Activated CD8-positive, alpha-beta memory T cell treated with anti-CD3 and anti-CD28 coated beads, Interleukin-2, amount 10 ng/mL, durations not matched to agents 7 days and 5 days (primary cell): ENCODE data around the gene CFHR2. TPM values are rescaled to one million over a fixed set of nuclear protein-coding genes. Genes with fewer than 3 reads are reported as not detected.
"Not testable (repeated sequence)": the region's sequence is repeated elsewhere in the genome, so short reads cannot be mapped to it uniquely, and the experiment has no call there.

Experiments
- ATAC-seq: fragments of 150-1000 bp; cut with Tn5 transposase; one replicate; pipeline ENCODE4 v1.10.0; 2021; ENCODE audit warnings: moderate library complexity
- CTCF ChIA-PET: fragments of 350-600 bp; sonication (Branson Sonifier 250); formaldehyde crosslinking; loops from one replicate; lab custom pipeline; 2021; ENCODE audit warnings: antibody characterized with exemption; lab: Charles Lee
- DNase-seq: peaks from one replicate; pipeline ENCODE4 v3.0.0-alpha.2; 2020
- H3K27ac Mint-ChIP-seq: one replicate; pipeline ENCODE4 v1.8.0; 2021; ENCODE audit warnings: mild to moderate bottlenecking, mixed read lengths
- H3K27me3 Mint-ChIP-seq: one replicate; pipeline ENCODE4 v1.8.0; 2021; ENCODE audit warnings: mixed read lengths
- H3K36me3 Mint-ChIP-seq: one replicate; pipeline ENCODE4 v1.8.0; 2021; ENCODE audit warnings: mild to moderate bottlenecking, mixed read lengths
- H3K4me1 Mint-ChIP-seq: one replicate; pipeline ENCODE4 v1.8.0; 2021; ENCODE audit warnings: mixed read lengths
- H3K4me3 Mint-ChIP-seq: one replicate; pipeline ENCODE4 v1.8.0; 2021; ENCODE audit warnings: mild to moderate bottlenecking, moderate library complexity, mixed read lengths
- H3K9me3 Mint-ChIP-seq: one replicate; pipeline ENCODE4 v1.8.0; 2022; ENCODE audit warnings: low read depth, mixed read lengths
- total RNA-seq, 2 experiments: library from RNA; stranded (reverse); gene quantifications; one replicate each; pipeline ENCODE4 v1.2.3, GENCODE V29; 2021

CFHR2 gene
- total RNA-seq, result not detected

DNA sequence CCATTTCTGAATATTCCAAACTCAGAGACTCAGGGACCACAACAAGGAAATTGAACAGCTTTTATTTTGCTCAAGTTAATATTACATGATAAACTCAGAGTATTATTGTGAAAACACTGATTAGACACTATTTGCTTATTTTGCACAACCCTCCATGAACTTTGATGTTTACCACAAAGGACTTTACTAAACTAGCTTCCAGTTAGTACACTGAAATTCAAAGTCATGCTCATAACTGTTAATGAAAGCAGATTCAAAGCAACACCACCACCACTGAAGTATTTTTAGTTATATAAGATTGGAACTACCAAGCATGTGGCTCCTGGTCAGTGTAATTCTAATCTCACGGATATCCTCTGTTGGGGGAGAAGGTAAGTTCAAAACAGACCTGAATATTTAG lies at the start of gene CFHR2:
Gene CFHR2 (plus strand): TSS at position 171 of the 400 bp plus-strand sequence. CDS start 143 bp downstream, at position 314.
- DNase-seq, CTCF ChIA-PET, H3K27me3 Mint-ChIP-seq, H3K4me3 Mint-ChIP-seq, H3K27ac Mint-ChIP-seq, H3K4me1 Mint-ChIP-seq, H3K9me3 Mint-ChIP-seq, H3K36me3 Mint-ChIP-seq, ATAC-seq: not testable (repeated sequence)

DNA sequence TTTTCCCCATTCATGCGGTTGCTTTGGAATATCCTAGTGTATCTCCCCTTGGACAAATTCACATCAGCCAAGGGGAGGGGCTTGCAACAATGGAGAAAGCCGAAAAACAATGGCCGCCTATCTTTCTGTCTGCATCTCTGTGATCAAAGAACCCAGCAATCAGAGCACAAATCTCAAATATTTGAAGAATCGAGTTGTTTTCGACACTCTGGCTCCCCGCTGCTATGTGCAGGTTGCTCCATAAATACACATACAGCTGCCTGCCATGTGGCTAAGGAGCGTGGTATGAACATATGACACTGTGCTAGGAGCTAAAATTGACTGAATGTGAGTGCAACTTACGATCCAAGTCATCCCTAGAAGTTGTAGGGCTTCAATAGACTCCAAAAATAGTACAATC lies 47.2 kb upstream of the CFHR2 start:
- CTCF ChIA-PET, result no interaction called here
- no peak for ATAC-seq
- H3K27me3 Mint-ChIP-seq, result peaks cover 21% of the 10 kb centered on the region
- DNase-seq, result no peak
- no peak overlapping the region for H3K27ac Mint-ChIP-seq
- H3K36me3 Mint-ChIP-seq, result no peaks in the 10 kb centered on the region
- H3K4me1 Mint-ChIP-seq, result no peaks in the 10 kb centered on the region
- H3K9me3 Mint-ChIP-seq, result no peaks in the 10 kb centered on the region
- H3K4me3 Mint-ChIP-seq, result no peak overlapping the region

DNA sequence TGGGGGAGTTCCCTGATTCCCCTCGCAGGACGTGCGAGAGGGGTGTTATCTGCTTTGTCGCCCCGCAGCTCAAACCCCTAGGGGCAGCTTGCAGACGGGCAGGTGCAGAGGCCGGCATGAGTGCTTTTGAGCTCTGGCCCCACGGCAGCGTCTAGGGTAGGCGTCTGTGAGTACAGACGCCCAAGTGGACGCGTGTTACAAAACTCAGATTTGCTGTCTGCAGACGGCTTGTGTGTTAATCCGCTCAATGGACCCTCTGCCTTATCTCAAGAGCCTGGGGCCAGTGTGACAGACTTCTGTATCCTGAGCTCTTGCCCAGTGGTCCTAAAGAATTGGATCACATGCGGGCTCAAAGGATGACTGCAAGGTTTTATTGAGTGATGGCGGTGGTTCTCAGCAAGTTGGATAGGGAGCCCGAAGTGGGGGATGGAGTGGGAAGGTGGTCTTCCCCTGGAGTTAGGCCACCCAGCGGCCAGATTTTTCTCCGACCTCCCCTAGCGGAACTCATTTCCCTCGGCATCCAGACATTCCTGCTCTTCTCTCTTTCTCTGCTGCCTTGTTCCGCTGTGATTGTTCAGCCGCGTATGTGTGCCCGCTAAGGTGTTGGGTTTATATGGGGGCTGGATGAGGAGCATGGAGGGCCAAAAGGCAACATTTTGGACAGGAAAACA lies 46.2 kb upstream of the CFHR2 start:
- no peaks in the 10 kb centered on the region for H3K36me3 Mint-ChIP-seq
- DNase-seq (no peak), ATAC-seq (no peak)
- H3K27me3 Mint-ChIP-seq, result peaks cover 21% of the 10 kb centered on the region
- CTCF ChIA-PET, result no interaction called here
- H3K27ac Mint-ChIP-seq, result no peak overlapping the region
- no peak overlapping the region for H3K4me3 Mint-ChIP-seq
- H3K9me3 Mint-ChIP-seq, result no peaks in the 10 kb centered on the region
- no peaks in the 10 kb centered on the region for H3K4me1 Mint-ChIP-seq

DNA sequence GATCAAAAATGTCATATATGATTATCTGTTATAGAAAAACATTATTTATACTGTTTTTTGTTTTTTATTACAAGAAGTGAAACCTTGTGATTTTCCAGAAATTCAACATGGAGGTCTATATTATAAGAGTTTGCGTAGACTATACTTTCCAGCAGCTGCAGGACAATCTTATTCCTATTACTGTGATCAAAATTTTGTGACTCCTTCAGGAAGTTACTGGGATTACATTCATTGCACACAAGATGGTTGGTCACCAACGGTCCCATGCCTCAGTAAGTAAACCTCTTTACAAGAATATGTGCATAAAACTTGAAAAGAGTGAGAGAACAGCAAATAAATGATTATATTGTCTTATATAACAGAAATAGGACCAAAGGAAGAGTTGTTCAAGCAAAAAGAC lies 41.2 kb upstream of the CFHR2 start:
- Mint-ChIP-seq H3K36me3 (no peaks in the 10 kb centered on the region), H3K27me3 (peaks cover 8% of the 10 kb centered on the region), H3K9me3 (no peaks in the 10 kb centered on the region), H3K27ac (no peak overlapping the region), H3K4me3 (no peak overlapping the region), H3K4me1 (no peaks in the 10 kb centered on the region)
- ATAC-seq (no peak), DNase-seq (no peak)
- CTCF ChIA-PET, result no interaction called here

DNA sequence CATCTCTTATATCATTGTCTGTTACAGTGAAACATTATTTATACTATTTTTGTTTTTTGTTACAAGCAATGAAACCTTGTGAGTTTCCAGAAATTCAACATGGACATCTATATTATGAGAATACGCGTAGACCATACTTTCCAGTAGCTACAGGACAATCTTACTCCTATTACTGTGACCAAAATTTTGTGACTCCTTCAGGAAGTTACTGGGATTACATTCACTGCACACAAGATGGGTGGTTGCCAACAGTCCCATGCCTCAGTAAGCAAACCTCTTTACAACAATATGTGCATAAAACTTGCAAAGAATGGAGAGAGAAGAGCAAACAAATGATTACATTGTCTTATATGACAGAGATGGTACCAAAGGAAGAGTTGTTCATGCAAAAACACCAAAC lies 33.3 kb upstream of the CFHR2 start:
- Mint-ChIP-seq H3K4me1 (no peaks in the 10 kb centered on the region), H3K36me3 (no peaks in the 10 kb centered on the region), H3K27me3 (no peaks in the 10 kb centered on the region), H3K9me3 (no peaks in the 10 kb centered on the region), H3K4me3 (no peak overlapping the region), H3K27ac (no peak overlapping the region)
- DNase-seq (no peak), ATAC-seq (no peak)
- CTCF ChIA-PET, result no interaction called here

DNA sequence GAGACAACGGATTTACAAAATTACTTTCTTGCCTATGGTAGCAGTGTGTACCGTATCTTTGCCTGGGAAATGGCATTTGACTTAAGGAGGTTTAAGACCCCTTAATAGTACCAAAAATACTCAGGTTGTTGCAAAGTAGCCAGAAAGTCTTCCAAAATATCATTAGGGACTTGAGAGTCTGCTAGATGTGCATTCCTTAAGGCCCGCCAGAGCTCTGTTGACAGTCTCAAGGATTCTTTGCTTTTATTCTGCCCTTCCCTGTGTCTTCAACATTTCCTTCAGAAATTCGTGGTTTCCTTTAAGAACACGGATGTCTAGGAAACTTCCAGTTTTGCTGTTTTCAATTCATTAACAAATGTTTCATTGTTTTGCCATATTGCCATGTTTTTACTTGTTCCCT lies 31.3 kb upstream of the CFHR2 start:
- CTCF ChIA-PET, H3K27me3 Mint-ChIP-seq, ATAC-seq, H3K36me3 Mint-ChIP-seq, H3K27ac Mint-ChIP-seq, H3K4me3 Mint-ChIP-seq, H3K9me3 Mint-ChIP-seq, H3K4me1 Mint-ChIP-seq, DNase-seq: not testable (repeated sequence)

DNA sequence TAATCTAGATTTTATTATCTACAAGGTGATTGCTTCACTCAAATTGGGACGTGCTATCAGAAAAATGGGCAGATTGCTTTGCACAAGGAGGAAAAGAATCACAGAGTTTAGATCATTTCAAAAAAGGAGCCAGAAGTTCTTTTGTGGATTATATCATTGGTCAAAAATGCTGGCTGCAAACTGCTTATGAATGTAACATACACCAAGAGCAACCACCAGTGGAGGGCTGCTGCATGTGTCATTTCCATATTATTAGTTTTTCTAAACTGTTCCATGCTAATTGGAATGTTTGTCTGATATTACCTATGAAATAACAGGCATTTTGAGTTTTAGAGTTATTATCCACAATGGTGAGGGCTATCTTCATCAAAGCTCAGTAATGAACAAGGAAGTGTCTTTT lies 16.7 kb upstream of the CFHR2 start:
- H3K9me3 Mint-ChIP-seq, ATAC-seq, CTCF ChIA-PET, H3K36me3 Mint-ChIP-seq, H3K27ac Mint-ChIP-seq, DNase-seq, H3K4me1 Mint-ChIP-seq, H3K4me3 Mint-ChIP-seq, H3K27me3 Mint-ChIP-seq: not testable (repeated sequence)

DNA sequence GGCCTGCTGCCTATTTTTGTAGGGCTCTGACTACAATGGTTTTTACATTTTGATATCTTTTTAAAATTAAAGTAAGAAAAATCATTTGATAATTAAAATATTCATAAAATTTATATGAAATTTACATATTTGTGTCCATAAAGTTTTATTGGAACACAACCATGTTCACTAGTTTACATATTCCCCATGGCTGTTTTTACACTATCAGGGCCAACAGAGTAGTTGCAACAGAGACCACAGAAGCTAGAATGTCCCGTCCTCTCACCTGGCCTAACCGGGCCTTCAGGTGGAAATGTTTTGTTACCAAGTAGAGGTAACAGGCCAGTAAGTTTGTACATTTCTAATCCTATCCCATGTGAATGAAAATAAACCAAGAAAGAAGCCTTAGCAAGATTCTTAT lies 10.7 kb upstream of the CFHR2 start:
- H3K36me3 Mint-ChIP-seq, H3K4me3 Mint-ChIP-seq, CTCF ChIA-PET, H3K27me3 Mint-ChIP-seq, H3K4me1 Mint-ChIP-seq, ATAC-seq, H3K27ac Mint-ChIP-seq, H3K9me3 Mint-ChIP-seq, DNase-seq: not testable (repeated sequence)

DNA sequence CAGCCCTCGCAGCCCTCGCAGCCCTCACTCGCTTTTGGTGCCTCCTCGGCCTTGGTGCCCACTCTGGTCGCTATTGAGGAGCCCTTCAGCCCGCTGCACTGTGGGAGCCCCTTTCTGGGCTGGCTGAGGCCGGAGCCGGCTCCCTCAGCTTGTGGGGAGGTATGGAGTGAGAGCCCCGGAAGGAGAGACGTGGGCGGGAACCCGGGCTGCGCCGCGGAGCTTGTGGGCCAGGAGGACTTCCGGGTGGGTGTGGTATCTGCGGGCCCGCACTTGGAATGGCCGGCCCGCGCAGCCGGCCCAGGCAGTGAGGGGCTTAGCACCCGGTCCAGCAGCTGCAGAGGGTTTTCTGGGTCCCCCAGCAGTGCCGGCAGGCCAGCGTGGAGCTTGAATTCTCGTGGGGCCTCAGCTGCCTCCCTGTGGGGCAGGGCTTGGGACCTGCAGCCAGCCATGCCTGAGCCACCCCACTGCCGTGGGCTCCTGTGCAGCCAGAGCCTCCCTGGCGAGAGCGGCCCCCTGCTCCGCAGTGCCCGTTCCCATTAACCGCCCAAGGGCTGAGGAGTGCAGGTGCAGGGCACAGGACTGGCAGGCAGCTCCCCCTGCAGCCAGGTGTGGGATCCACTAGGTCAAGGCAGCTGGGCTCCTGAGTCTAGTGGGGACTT lies 9.9 kb upstream of the CFHR2 start:
- Mint-ChIP-seq H3K27me3 (no peaks in the 10 kb centered on the region), H3K36me3 (no peaks in the 10 kb centered on the region), H3K27ac (no peak overlapping the region), H3K4me1 (no peaks in the 10 kb centered on the region), H3K4me3 (no peak overlapping the region), H3K9me3 (no peaks in the 10 kb centered on the region)
- ATAC-seq, result no peak
- no peak for DNase-seq
- CTCF ChIA-PET, result no interaction called here

DNA sequence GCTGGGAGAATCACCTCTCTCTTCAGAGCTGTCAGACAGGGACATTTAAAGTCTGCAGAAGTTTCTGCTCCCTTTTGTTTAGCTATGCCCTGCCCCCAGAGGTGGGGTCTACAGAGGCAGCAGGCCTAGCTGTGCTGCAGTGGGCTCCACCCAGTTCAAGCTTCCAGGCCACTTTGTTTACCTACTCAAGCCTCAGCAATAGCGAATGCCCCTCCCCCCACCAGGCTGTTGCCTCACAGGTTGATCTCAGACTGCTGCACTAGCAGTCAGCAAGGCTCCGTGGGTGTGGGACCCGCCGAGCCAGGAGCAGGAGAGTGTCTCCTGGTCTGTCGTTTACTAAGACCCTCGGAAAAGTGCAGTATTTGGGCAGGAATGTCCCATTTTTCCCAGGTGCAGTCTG lies 2.1 kb upstream of the CFHR2 start:
- H3K4me3 Mint-ChIP-seq, H3K36me3 Mint-ChIP-seq, DNase-seq, H3K4me1 Mint-ChIP-seq, H3K27ac Mint-ChIP-seq, H3K9me3 Mint-ChIP-seq, CTCF ChIA-PET, H3K27me3 Mint-ChIP-seq, ATAC-seq: not testable (repeated sequence)

DNA sequence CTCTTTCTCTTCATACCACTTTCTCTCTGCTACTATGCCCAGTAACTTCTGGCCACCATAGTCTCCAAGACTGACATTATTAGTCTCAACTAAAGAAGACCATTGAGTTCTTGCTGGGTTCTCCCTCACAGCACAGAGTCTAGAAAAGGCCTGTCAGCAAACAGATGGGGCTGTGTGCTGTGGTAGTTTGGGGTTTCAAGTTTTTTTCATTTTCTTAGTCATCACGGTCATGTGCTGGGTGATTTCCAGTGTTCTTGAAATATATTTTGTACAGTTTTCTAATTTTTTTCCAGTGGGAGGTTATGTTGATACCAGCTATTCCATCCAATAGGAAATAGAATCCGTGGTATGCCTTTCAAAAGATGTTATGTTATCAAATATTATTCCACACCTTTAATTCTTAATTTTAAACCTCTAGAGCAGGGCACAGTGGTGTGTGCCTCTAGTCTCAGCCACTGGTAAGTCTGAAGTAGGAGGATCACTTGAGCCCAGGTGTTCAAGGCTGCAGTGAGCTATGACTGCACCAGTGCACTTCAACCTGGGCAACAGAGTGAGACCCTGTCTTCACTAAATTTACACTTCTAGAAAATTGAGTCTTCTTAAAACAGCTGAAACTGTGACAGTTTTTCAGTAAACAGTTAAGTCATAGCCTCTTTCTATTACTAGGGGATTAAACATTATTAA lies 8.3 kb downstream of the CFHR2 start:
- ATAC-seq, result no peak
- H3K4me3 Mint-ChIP-seq, result no peak overlapping the region
- H3K27ac Mint-ChIP-seq, result no peak overlapping the region
- CTCF ChIA-PET, result no interaction called here
- H3K36me3 Mint-ChIP-seq, result no peaks in the 10 kb centered on the region
- no peak for DNase-seq
- peaks cover 5% of the 10 kb centered on the region for H3K9me3 Mint-ChIP-seq
- no peaks in the 10 kb centered on the region for H3K27me3 Mint-ChIP-seq
- H3K4me1 Mint-ChIP-seq, result no peaks in the 10 kb centered on the region

DNA sequence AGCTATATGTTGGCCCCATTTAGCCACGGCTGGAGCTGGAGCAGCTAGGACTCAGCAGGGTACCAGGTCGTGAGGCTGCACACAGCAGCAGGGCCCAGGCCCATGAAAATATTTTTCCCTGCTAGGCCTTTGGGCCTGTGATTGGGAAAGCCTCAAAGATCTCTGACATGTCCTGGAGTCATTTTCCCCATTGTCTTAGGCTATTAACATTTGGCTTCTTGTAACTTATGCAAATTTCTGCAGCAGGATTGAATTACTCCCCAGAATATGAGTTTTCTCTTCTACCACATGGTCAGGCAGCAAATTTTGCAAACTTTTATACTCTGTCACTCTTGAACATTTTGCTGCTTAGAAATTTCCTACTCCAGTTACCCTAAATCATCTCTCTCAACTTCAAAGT lies 11.2 kb downstream of the CFHR2 start:
- ATAC-seq, result no peak
- H3K4me1 Mint-ChIP-seq, result no peaks in the 10 kb centered on the region
- H3K9me3 Mint-ChIP-seq, result peaks cover 5% of the 10 kb centered on the region

DNA sequence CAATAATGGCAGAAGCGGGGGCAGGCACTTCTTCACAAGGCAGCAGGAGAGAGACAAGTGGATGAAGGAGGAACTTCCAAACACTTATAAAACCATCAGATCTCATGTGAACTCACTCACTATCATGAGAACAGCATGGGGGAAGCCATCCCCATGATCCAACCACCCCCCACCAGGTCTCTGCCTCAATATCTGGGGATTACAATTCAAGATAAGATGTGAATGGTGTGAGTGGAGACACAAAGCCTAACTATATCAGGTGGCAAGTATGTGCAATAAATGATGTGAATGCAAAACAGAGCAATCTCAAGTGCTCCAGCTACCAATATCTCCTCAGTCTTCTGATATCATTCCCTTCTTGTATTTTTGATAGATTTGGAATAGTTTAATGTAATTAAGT lies 12.4 kb downstream of the CFHR2 start:
- DNase-seq (no peak), ATAC-seq (no peak)
- Mint-ChIP-seq H3K4me1 (no peaks in the 10 kb centered on the region), H3K27me3 (no peaks in the 10 kb centered on the region), H3K9me3 (peaks cover 5% of the 10 kb centered on the region), H3K27ac (no peak overlapping the region), H3K36me3 (no peaks in the 10 kb centered on the region), H3K4me3 (no peak overlapping the region)
- CTCF ChIA-PET, result no interaction called here

More for the DNA sequence above, 11.2 kb downstream of the CFHR2 start:
- H3K4me3 Mint-ChIP-seq, result no peak overlapping the region
- no peak overlapping the region for H3K27ac Mint-ChIP-seq
- H3K27me3 Mint-ChIP-seq, result no peaks in the 10 kb centered on the region
- H3K36me3 Mint-ChIP-seq, result no peaks in the 10 kb centered on the region
- CTCF ChIA-PET, result no interaction called here
- no peak for DNase-seq

DNA sequence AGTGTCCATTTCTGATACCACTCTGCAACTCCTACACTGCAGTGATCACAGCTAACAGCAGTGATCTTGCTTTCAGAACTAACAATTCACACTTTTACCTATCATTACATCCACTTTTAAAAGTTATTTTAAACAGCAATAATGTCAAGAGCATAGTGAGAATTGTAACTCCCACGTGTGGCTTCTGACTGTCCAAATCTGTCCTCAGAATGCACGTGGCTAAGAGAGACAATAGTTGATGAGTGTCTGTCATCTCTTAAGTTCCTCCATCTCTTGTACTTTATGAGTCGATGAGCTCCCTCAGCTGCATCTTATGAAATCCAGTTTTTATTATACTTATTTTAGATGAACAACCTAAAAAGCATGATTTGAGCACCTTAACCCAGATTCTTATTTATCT lies 17.3 kb downstream of the CFHR2 start:
- no peak overlapping the region for H3K4me3 Mint-ChIP-seq
- peaks cover 3% of the 10 kb centered on the region for H3K9me3 Mint-ChIP-seq
- H3K36me3 Mint-ChIP-seq, result no peaks in the 10 kb centered on the region
- ATAC-seq, result no peak
- DNase-seq, result no peak
- CTCF ChIA-PET, result no interaction called here
- no peaks in the 10 kb centered on the region for H3K4me1 Mint-ChIP-seq
- H3K27ac Mint-ChIP-seq, result no peak overlapping the region
- H3K27me3 Mint-ChIP-seq, result no peaks in the 10 kb centered on the region
